ENCODE results near the gene DAB2.

The DAB2 gene

GRCh38 chr5:39369123-39369815 lies 55.5 kb downstream of the DAB2 start:
- TF ChIP-seq, protein P1, sequence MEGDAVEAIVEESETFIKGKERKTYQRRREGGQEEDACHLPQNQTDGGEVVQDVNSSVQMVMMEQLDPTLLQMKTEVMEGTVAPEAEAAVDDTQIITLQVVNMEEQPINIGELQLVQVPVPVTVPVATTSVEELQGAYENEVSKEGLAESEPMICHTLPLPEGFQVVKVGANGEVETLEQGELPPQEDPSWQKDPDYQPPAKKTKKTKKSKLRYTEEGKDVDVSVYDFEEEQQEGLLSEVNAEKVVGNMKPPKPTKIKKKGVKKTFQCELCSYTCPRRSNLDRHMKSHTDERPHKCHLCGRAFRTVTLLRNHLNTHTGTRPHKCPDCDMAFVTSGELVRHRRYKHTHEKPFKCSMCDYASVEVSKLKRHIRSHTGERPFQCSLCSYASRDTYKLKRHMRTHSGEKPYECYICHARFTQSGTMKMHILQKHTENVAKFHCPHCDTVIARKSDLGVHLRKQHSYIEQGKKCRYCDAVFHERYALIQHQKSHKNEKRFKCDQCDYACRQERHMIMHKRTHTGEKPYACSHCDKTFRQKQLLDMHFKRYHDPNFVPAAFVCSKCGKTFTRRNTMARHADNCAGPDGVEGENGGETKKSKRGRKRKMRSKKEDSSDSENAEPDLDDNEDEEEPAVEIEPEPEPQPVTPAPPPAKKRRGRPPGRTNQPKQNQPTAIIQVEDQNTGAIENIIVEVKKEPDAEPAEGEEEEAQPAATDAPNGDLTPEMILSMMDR (IDR thresholded peaks at IDR 0.05; ENCODE audit: insufficient read depth, low read length, poor library complexity, severe bottlenecking), result no peak
- no peak for TF ChIP-seq EZH2phosphoT487 (conservative IDR thresholded peaks at IDR 0.05; ENCODE audit: low read length)
- Histone ChIP-seq H3K9me3 (ENCODE audit: insufficient read depth, low read length) (no peaks in the 10 kb centered on the region), H3K27ac (ENCODE audit: low read depth, low read length) (no peak overlapping the region), H3K36me3 (ENCODE audit: low read length) (no peaks in the 10 kb centered on the region), H3K27me3 (ENCODE audit: low read length) (no peaks in the 10 kb centered on the region), H3K79me2 (ENCODE audit: insufficient read depth, low read length) (no peaks in the 10 kb centered on the region), H4K20me1 (ENCODE audit: low read depth, low read length) (no peaks in the 10 kb centered on the region), H3K4me3 (ENCODE audit: insufficient read depth, low read length, poor library complexity, severe bottlenecking) (no peak overlapping the region), H2AFZ (ENCODE audit: low read depth, low read length, severe bottlenecking) (no peak overlapping the region), H3K9ac (ENCODE audit: low read length) (no peak overlapping the region), H3F3A (ENCODE audit: insufficient read depth) (no peaks in the 10 kb centered on the region), H3K9me2 (replicated peaks; ENCODE audit: insufficient read depth, low read length) (no peaks in the 10 kb centered on the region), H3K4me2 (ENCODE audit: low read depth, low read length, poor library complexity, severe bottlenecking) (no peak overlapping the region)

GRCh38 chr5:39368116-39368515 lies 56.7 kb downstream of the DAB2 start:
- TF ChIP-seq EZH2phosphoT487 (conservative IDR thresholded peaks at IDR 0.05; ENCODE audit: low read length), result no peak
- TF ChIP-seq, protein P1 (IDR thresholded peaks at IDR 0.05; ENCODE audit: insufficient read depth, low read length, poor library complexity, severe bottlenecking), result no peak
- Histone ChIP-seq H3K4me3 (ENCODE audit: insufficient read depth, low read length, poor library complexity, severe bottlenecking) (no peak overlapping the region), H3K36me3 (ENCODE audit: low read length) (no peaks in the 10 kb centered on the region), H3K9ac (ENCODE audit: low read length) (no peak overlapping the region), H3K9me3 (ENCODE audit: insufficient read depth, low read length) (no peaks in the 10 kb centered on the region), H3K27ac (ENCODE audit: low read depth, low read length) (no peak overlapping the region), H2AFZ (ENCODE audit: low read depth, low read length, severe bottlenecking) (no peak overlapping the region), H3K4me2 (ENCODE audit: low read depth, low read length, poor library complexity, severe bottlenecking) (no peak overlapping the region), H3F3A (ENCODE audit: insufficient read depth) (no peaks in the 10 kb centered on the region), H4K20me1 (ENCODE audit: low read depth, low read length) (no peaks in the 10 kb centered on the region), H3K27me3 (ENCODE audit: low read length) (no peaks in the 10 kb centered on the region), H3K79me2 (ENCODE audit: insufficient read depth, low read length) (no peaks in the 10 kb centered on the region), H3K9me2 (replicated peaks; ENCODE audit: insufficient read depth, low read length) (no peaks in the 10 kb centered on the region)

GRCh38 chr5:39367711-39368110 lies 57.1 kb downstream of the DAB2 start:
- H3F3A ChIP-seq (ENCODE audit: insufficient read depth), result no peaks in the 10 kb centered on the region
- no peak for TF ChIP-seq EZH2phosphoT487 (conservative IDR thresholded peaks at IDR 0.05; ENCODE audit: low read length)
- TF ChIP-seq, protein P1 (IDR thresholded peaks at IDR 0.05; ENCODE audit: insufficient read depth, low read length, poor library complexity, severe bottlenecking), result no peak
- H3K36me3 ChIP-seq (ENCODE audit: low read length), result no peaks in the 10 kb centered on the region
- H3K4me2 ChIP-seq (ENCODE audit: low read depth, low read length, poor library complexity, severe bottlenecking), result no peak overlapping the region
- no peaks in the 10 kb centered on the region for H3K9me2 ChIP-seq (replicated peaks; ENCODE audit: insufficient read depth, low read length)
- H2AFZ ChIP-seq (ENCODE audit: low read depth, low read length, severe bottlenecking), result no peak overlapping the region
- H3K27me3 ChIP-seq (ENCODE audit: low read length), result no peaks in the 10 kb centered on the region
- H3K9ac ChIP-seq (ENCODE audit: low read length), result no peak overlapping the region
- no peak overlapping the region for H3K27ac ChIP-seq (ENCODE audit: low read depth, low read length)
- H3K9me3 ChIP-seq (ENCODE audit: insufficient read depth, low read length), result no peaks in the 10 kb centered on the region
- no peak overlapping the region for H3K4me3 ChIP-seq (ENCODE audit: insufficient read depth, low read length, poor library complexity, severe bottlenecking)
- no peaks in the 10 kb centered on the region for H4K20me1 ChIP-seq (ENCODE audit: low read depth, low read length)
- H3K79me2 ChIP-seq (ENCODE audit: insufficient read depth, low read length), result no peaks in the 10 kb centered on the region

Data from SU-DHL-6 (cell line).